ENCODE data around the gene MCF2L2.

MCF2L2 gene

GRCh38 chr3:183381673-183382072, 46.7 kb downstream of the MCF2L2 start:
- H3K27ac ChIP-seq (ENCODE audit: extremely low read depth, low read depth, low read length), result no peak overlapping the region
- no peak overlapping the region for H3K4me3 ChIP-seq (ENCODE audit: low read depth, low read length)
- no peaks in the 10 kb centered on the region for H3K9me3 ChIP-seq (ENCODE audit: control insufficient read depth, insufficient read depth, low read depth, low read length)
- H3K4me1 ChIP-seq (ENCODE audit: control insufficient read depth, insufficient read depth, low read length), result no peaks in the 10 kb centered on the region
- POLR2A ChIA-PET, result interaction anchor here (1.2 kb wide), 1 partner anchor 197 kb away, joined by 10 read pairs; no protein-coding TSS in a partner anchor
- CTCF ChIA-PET, result interaction anchor here (0.7 to 7.6 kb wide), 11 partner anchors 10 to 328 kb away, joined by 3 to 175 read pairs (median 5); no protein-coding TSS in a partner anchor
- H3K36me3 ChIP-seq (ENCODE audit: control insufficient read depth in 2 of 2, insufficient read depth in 1 of 2, low read length in 2 of 2), result no peaks in the 10 kb centered on the region
- TF ChIP-seq HIC1 (tag by site-specific recombination; IDR thresholded peaks at IDR 0.05), result no peak
- no peak for TF ChIP-seq ZNF155 (tag by site-specific recombination; IDR thresholded peaks at IDR 0.05)
- TF ChIP-seq TCF7L2 (IDR thresholded peaks at IDR 0.05; ENCODE audit: borderline replicate concordance, low read depth, low read length), result no peak
- TF ChIP-seq ZNF558 (tag by site-specific recombination; IDR thresholded peaks at IDR 0.05), result no peak
- TF ChIP-seq ZNF10 (tag by site-specific recombination; IDR thresholded peaks at IDR 0.05), result no peak
- no peak for TF ChIP-seq PATZ1 (tag by site-specific recombination; IDR thresholded peaks at IDR 0.05)
- TF ChIP-seq SP2 (tag by site-specific recombination; IDR thresholded peaks at IDR 0.05), result no peak
- TF ChIP-seq ZNF555 (tag by site-specific recombination; conservative IDR thresholded peaks at IDR 0.05), result no peak

GRCh38 chr3:183381179-183381578, 47.2 kb downstream of the MCF2L2 start:
- Histone ChIP-seq H3K9me3 (ENCODE audit: control insufficient read depth, insufficient read depth, low read depth, low read length) (no peaks in the 10 kb centered on the region), H3K27ac (ENCODE audit: extremely low read depth, low read depth, low read length) (no peak overlapping the region), H3K4me1 (ENCODE audit: control insufficient read depth, insufficient read depth, low read length) (no peaks in the 10 kb centered on the region), H3K36me3 (ENCODE audit: control insufficient read depth in 2 of 2, insufficient read depth in 1 of 2, low read length in 2 of 2) (no peaks in the 10 kb centered on the region), H3K4me3 (ENCODE audit: low read depth, low read length) (no peak overlapping the region)
- CTCF ChIA-PET, result interaction anchor here (0.8 to 7.6 kb wide), 6 partner anchors 13 to 328 kb away, joined by 4 to 175 read pairs (median 6); no protein-coding TSS in a partner anchor
- POLR2A ChIA-PET, result no interaction called here
- TF ChIP-seq ZFHX2 (tag by site-specific recombination; conservative IDR thresholded peaks at IDR 0.05) (0 out of 2 replicates have a peak, but pooled peaks have one; percentile 7), ZNF24 (tag by site-specific recombination; IDR thresholded peaks at IDR 0.05) (no peak), ZNF704 (tag by site-specific recombination; IDR thresholded peaks at IDR 0.05) (no peak), EGR2 (tag by site-specific recombination; IDR thresholded peaks at IDR 0.05; ENCODE audit: low read depth) (peak; percentile 21; the same call in 1 of the 2 replicates), ZNF266 (tag by site-specific recombination; IDR thresholded peaks at IDR 0.05; ENCODE audit: low read depth) (no peak), MZF1 (tag by site-specific recombination; IDR thresholded peaks at IDR 0.05; ENCODE audit: borderline replicate concordance) (no peak), ZNF394 (tag by site-specific recombination; IDR thresholded peaks at IDR 0.05; ENCODE audit: borderline replicate concordance) (no peak)

DNA sequence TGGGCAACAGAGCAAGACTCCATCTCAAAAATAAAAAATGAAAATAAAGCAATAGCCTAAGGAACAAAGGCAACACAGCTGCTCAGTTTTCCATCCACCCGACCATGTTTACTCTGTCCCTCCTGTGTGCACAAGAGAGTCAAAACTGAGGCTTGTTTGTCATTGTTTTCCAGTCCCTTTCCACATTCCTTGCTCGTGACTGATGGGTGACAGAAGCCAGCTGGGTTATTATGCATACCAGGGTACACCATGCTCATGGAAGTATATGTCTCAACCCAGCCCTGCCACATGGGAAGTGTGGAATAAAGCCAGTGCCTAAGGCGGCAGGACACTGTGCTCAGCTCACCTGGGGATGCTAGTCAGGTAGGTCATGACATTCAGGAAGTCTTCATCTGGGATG, 49.5 kb downstream of the MCF2L2 start:
- no peaks in the 10 kb centered on the region for H3K36me3 ChIP-seq (ENCODE audit: control insufficient read depth in 2 of 2, insufficient read depth in 1 of 2, low read length in 2 of 2)
- no peak overlapping the region for H3K4me3 ChIP-seq (ENCODE audit: low read depth, low read length)
- H3K27ac ChIP-seq (ENCODE audit: extremely low read depth, low read depth, low read length), result no peak overlapping the region
- ChIA-PET CTCF (interaction anchor here (0.8 to 1.1 kb wide), 2 partner anchors 195 to 256 kb away, joined by 3 to 6 read pairs; no protein-coding TSS in a partner anchor), POLR2A (no interaction called here)
- no peaks in the 10 kb centered on the region for H3K9me3 ChIP-seq (ENCODE audit: control insufficient read depth, insufficient read depth, low read depth, low read length)
- H3K4me1 ChIP-seq (ENCODE audit: control insufficient read depth, insufficient read depth, low read length), result no peaks in the 10 kb centered on the region
- no peak for TF ChIP-seq ELK4 (IDR thresholded peaks at IDR 0.05; ENCODE audit: borderline replicate concordance, low read depth, low read length)
- TF ChIP-seq, protein P1, sequence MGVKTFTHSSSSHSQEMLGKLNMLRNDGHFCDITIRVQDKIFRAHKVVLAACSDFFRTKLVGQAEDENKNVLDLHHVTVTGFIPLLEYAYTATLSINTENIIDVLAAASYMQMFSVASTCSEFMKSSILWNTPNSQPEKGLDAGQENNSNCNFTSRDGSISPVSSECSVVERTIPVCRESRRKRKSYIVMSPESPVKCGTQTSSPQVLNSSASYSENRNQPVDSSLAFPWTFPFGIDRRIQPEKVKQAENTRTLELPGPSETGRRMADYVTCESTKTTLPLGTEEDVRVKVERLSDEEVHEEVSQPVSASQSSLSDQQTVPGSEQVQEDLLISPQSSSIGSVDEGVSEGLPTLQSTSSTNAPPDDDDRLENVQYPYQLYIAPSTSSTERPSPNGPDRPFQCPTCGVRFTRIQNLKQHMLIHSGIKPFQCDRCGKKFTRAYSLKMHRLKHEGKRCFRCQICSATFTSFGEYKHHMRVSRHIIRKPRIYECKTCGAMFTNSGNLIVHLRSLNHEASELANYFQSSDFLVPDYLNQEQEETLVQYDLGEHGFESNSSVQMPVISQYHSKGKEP (tag by site-specific recombination; IDR thresholded peaks at IDR 0.05), result no peak
- no peak for TF ChIP-seq SP7 (tag by site-specific recombination; IDR thresholded peaks at IDR 0.05)
- no peak for TF ChIP-seq ZNF449 (tag by site-specific recombination; IDR thresholded peaks at IDR 0.05)
- TF ChIP-seq, protein P2, sequence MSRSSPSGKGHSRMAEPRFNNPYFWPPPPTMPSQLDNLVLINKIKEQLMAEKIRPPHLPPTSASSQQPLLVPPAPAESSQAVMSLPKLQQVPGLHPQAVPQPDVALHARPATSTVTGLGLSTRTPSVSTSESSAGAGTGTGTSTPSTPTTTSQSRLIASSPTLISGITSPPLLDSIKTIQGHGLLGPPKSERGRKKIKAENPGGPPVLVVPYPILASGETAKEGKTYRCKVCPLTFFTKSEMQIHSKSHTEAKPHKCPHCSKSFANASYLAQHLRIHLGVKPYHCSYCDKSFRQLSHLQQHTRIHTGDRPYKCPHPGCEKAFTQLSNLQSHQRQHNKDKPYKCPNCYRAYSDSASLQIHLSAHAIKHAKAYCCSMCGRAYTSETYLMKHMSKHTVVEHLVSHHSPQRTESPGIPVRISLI (tag by site-specific recombination; IDR thresholded peaks at IDR 0.05), result no peak
